Esophagus squamous epithelium (tissue), 4 donors: ENCODE results near the gene NFAT5.

Source experiments
- CTCF ChIP-seq, 6 experiments: fragments of 450-650 bp in 4 of 6; fragments of 200-600 bp in 2 of 6; sonication (generic) in 2 of 6; IDR thresholded peaks; one replicate each; pipeline ENCODE4 v1.5.1; 2016 to 2019; ENCODE audit warnings: antibody characterized with exemption in 6 of 6, mild to moderate bottlenecking in 4 of 6, moderate library complexity in 4 of 6
- POLR2A ChIP-seq, 4 donors: fragments of 450-650 bp; IDR thresholded peaks; one replicate each; pipeline ENCODE4 v1.6.1; 2017; ENCODE audit warnings: antibody characterized with exemption in 4 of 4, mild to moderate bottlenecking in 4 of 4, moderate library complexity in 3 of 4

DNA sequence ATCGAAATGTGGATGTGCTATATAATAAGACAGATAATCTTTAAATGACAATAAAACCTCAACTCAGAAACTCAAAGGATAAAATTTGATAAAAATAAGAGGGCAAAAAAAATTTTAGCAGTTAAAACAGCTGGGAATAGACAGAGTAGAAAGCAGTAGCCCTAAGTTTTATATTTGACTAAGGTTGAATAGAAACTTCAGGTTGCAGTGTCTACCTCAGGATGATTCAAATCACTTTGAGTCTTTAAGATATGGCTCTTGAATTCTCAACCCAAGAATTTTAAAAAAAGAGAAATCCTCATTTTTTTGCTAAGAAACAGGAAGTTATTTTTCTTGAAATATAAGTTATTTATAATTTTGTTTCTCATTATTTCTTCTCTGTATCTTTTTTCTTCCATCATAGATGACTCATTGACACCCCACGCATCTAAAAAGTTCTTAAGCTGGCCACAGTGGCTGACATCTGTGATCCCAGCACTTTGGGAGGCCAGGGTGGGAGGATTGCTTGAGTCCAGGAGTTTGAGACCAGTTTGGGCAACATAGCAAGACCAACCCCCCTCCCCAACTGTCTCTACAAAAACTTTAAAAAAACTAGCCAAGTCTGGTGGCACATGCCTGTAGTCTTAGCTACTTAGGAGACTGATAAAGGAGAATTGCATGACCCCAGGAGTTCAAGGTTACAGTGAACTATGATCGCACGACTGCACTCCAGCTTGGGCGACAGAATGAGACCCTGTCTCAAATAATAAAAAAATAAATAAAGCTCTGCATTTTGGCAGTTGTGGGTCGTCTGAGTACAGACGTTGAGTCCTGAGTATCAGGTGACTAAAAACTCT is 23.9 kb downstream of the NFAT5 start:
- TF ChIP-seq CTCF (IDR thresholded peaks at IDR 0.05) = no peak
- no peak for TF ChIP-seq POLR2A (IDR thresholded peaks at IDR 0.05)
